HEK293 (cell line): Measurements from ENCODE around the gene MRTFA.
A peak's percentile ranks its signal among the peaks of the same experiment; 100 is the strongest.

ENCODE experiments used
- BCL6B ChIP-seq: fragments of 450-650 bp; formaldehyde crosslinking; IDR thresholded peaks from 2 replicates; pipeline ENCODE4 v1.5.1; 2017; ENCODE audit warnings: missing biosample characterization, missing genetic modification characterization
- CTCF ChIP-seq: fragments of 450-650 bp; formaldehyde crosslinking; IDR thresholded peaks from 2 replicates; pipeline ENCODE4 v1.5.1; 2016; ENCODE audit warnings: missing biosample characterization, missing genetic modification characterization
- GLI2 ChIP-seq: fragments of 450-650 bp; formaldehyde crosslinking; IDR thresholded peaks from 2 replicates; pipeline ENCODE4; 2017; ENCODE audit warnings: missing biosample characterization, missing genetic modification characterization, low read depth, borderline replicate concordance
- KLF1 ChIP-seq: fragments of 450-650 bp; formaldehyde crosslinking; IDR thresholded peaks from 2 replicates; pipeline ENCODE4 v1.5.1; 2016; ENCODE audit warnings: missing biosample characterization, missing genetic modification characterization
- TSHZ1 ChIP-seq: fragments of 450-650 bp; formaldehyde crosslinking; IDR thresholded peaks from 2 replicates; pipeline ENCODE4 v1.5.1; 2016; ENCODE audit warnings: missing biosample characterization, missing genetic modification characterization, borderline replicate concordance
- WT1 ChIP-seq: fragments of 450-650 bp; formaldehyde crosslinking; IDR thresholded peaks from 2 replicates; pipeline ENCODE4 v1.5.1; 2016; ENCODE audit warnings: missing biosample characterization, missing genetic modification characterization
- ZFP3 ChIP-seq: fragments of 450-650 bp; formaldehyde crosslinking; IDR thresholded peaks from 2 replicates; pipeline ENCODE4 v1.5.1; 2016; ENCODE audit warnings: low read depth, missing biosample characterization, missing genetic modification characterization
- ZNF10 ChIP-seq: fragments of 450-650 bp; formaldehyde crosslinking; IDR thresholded peaks from 2 replicates; pipeline ENCODE4 v1.5.1; 2017; ENCODE audit warnings: missing biosample characterization, missing genetic modification characterization
- ZNF184 ChIP-seq: fragments of 450-650 bp; IDR thresholded peaks from 2 replicates; pipeline ENCODE4 v1.5.1; 2018; ENCODE audit warnings: missing biosample characterization, mild to moderate bottlenecking, missing genetic modification characterization
- ZNF223 ChIP-seq: fragments of 450-650 bp; formaldehyde crosslinking; IDR thresholded peaks from 2 replicates; pipeline ENCODE4 v1.5.1; 2016; ENCODE audit warnings: missing biosample characterization, missing genetic modification characterization
- ZNF302 ChIP-seq: fragments of 450-650 bp; formaldehyde crosslinking; IDR thresholded peaks from 2 replicates; pipeline ENCODE4 v1.5.1; 2016; ENCODE audit warnings: missing biosample characterization, missing genetic modification characterization, low read depth
- ZNF311 ChIP-seq: fragments of 450-650 bp; formaldehyde crosslinking; IDR thresholded peaks from 2 replicates; pipeline ENCODE4 v1.5.1; 2017; ENCODE audit warnings: missing biosample characterization, missing genetic modification characterization, borderline replicate concordance
- ZNF335 ChIP-seq: fragments of 450-650 bp; formaldehyde crosslinking; conservative IDR thresholded peaks from 2 replicates; pipeline ENCODE4 v1.5.1; 2016; ENCODE audit warnings: missing biosample characterization, missing genetic modification characterization
- ZNF555 ChIP-seq: fragments of 450-650 bp; formaldehyde crosslinking; conservative IDR thresholded peaks from 2 replicates; pipeline ENCODE4 v1.5.1; 2017; ENCODE audit warnings: missing biosample characterization, mild to moderate bottlenecking, missing genetic modification characterization, inconsistent platforms
- ZNF560 ChIP-seq: fragments of 450-650 bp; formaldehyde crosslinking; IDR thresholded peaks from 2 replicates; pipeline ENCODE4 v1.5.1; 2017; ENCODE audit warnings: missing biosample characterization, missing genetic modification characterization, borderline replicate concordance
- ZNF596 ChIP-seq: fragments of 450-650 bp; IDR thresholded peaks from 2 replicates; pipeline ENCODE4 v1.5.0; 2018; ENCODE audit warnings: missing biosample characterization, mild to moderate bottlenecking, missing genetic modification characterization, moderate library complexity
- ZNF670 ChIP-seq: fragments of 450-650 bp; formaldehyde crosslinking; IDR thresholded peaks from 2 replicates; pipeline ENCODE4 v1.5.1; 2016; ENCODE audit warnings: missing biosample characterization, missing genetic modification characterization, low read depth
- ZNF692 ChIP-seq: fragments of 450-650 bp; formaldehyde crosslinking; IDR thresholded peaks from 2 replicates; pipeline ENCODE4 v1.5.1; 2016; ENCODE audit warnings: missing biosample characterization, missing genetic modification characterization
- ZNF791 ChIP-seq: fragments of 450-650 bp; formaldehyde crosslinking; IDR thresholded peaks from 2 replicates; pipeline ENCODE4 v1.5.1; 2016; ENCODE audit warnings: missing biosample characterization, missing genetic modification characterization
- ZNF843 ChIP-seq: fragments of 450-650 bp; formaldehyde crosslinking; IDR thresholded peaks from 2 replicates; pipeline ENCODE4 v1.5.1; 2016; ENCODE audit warnings: missing biosample characterization, missing genetic modification characterization
- TF ChIP-seq, protein P1 (sequence below): fragments of 450-650 bp; formaldehyde crosslinking; IDR thresholded peaks from 2 replicates; pipeline ENCODE4 v1.5.1; 2016; ENCODE audit warnings: missing biosample characterization, missing genetic modification characterization
- TF ChIP-seq, protein P2 (sequence below): fragments of 450-650 bp; formaldehyde crosslinking; IDR thresholded peaks from 2 replicates; pipeline ENCODE4 v1.5.1; 2016; ENCODE audit warnings: missing biosample characterization, missing genetic modification characterization

MRTFA gene

GRCh38 chr22:40651563-40652501, 15.3 kb upstream of the MRTFA start (continued):
- no peak for TF ChIP-seq ZNF311 (tag by site-specific recombination)
- no peak for TF ChIP-seq ZNF670
- TF ChIP-seq BCL6B (tag by site-specific recombination), result peak; percentile 76
- TF ChIP-seq ZNF10 (tag by site-specific recombination), result no peak
- TF ChIP-seq GLI2 (tag by site-specific recombination), result no peak
- peak; percentile 88 for TF ChIP-seq ZNF335 (tag by site-specific recombination)
- no peak for TF ChIP-seq CTCF
- TF ChIP-seq, protein P1, sequence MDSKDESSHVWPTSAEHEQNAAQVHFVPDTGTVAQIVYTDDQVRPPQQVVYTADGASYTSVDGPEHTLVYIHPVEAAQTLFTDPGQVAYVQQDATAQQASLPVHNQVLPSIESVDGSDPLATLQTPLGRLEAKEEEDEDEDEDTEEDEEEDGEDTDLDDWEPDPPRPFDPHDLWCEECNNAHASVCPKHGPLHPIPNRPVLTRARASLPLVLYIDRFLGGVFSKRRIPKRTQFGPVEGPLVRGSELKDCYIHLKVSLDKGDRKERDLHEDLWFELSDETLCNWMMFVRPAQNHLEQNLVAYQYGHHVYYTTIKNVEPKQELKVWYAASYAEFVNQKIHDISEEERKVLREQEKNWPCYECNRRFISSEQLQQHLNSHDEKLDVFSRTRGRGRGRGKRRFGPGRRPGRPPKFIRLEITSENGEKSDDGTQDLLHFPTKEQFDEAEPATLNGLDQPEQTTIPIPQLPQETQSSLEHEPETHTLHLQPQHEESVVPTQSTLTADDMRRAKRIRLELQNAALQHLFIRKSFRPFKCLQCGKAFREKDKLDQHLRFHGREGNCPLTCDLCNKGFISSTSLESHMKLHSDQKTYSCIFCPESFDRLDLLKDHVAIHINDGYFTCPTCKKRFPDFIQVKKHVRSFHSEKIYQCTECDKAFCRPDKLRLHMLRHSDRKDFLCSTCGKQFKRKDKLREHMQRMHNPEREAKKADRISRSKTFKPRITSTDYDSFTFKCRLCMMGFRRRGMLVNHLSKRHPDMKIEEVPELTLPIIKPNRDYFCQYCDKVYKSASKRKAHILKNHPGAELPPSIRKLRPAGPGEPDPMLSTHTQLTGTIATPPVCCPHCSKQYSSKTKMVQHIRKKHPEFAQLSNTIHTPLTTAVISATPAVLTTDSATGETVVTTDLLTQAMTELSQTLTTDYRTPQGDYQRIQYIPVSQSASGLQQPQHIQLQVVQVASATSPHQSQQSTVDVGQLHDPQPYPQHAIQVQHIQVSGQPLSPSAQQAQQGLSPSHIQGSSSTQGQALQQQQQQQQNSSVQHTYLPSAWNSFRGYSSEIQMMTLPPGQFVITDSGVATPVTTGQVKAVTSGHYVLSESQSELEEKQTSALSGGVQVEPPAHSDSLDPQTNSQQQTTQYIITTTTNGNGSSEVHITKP (tag by site-specific recombination), result peak; percentile 88
- TF ChIP-seq ZFP3 (tag by site-specific recombination), result no peak
- TF ChIP-seq WT1 (tag by site-specific recombination), result peak; percentile 63
- peak; percentile 82 for TF ChIP-seq ZNF692 (tag by site-specific recombination)
- TF ChIP-seq TSHZ1, result no peak
- no peak for TF ChIP-seq ZNF302 (tag by site-specific recombination)
- TF ChIP-seq ZNF843 (tag by site-specific recombination), result peak; percentile 50; the same call in 1 of the 2 replicates
- TF ChIP-seq ZNF791, result no peak
- TF ChIP-seq, protein P2, sequence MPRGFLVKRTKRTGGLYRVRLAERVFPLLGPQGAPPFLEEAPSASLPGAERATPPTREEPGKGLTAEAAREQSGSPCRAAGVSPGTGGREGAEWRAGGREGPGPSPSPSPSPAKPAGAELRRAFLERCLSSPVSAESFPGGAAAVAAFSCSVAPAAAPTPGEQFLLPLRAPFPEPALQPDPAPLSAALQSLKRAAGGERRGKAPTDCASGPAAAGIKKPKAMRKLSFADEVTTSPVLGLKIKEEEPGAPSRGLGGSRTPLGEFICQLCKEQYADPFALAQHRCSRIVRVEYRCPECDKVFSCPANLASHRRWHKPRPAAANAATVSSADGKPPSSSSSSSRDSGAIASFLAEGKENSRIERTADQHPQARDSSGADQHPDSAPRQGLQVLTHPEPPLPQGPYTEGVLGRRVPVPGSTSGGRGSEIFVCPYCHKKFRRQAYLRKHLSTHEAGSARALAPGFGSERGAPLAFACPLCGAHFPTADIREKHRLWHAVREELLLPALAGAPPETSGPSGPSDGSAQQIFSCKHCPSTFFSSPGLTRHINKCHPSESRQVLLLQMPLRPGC, result no peak
- no peak for TF ChIP-seq ZNF555 (tag by site-specific recombination)
- TF ChIP-seq ZNF223, result no peak
- peak; percentile 22; the same call in 1 of the 2 replicates for TF ChIP-seq KLF1 (tag by site-specific recombination)
- no peak for TF ChIP-seq ZNF560 (tag by site-specific recombination)
- TF ChIP-seq ZNF184 (tag by site-specific recombination), result no peak
- TF ChIP-seq ZNF596 (tag by site-specific recombination), result no peak
